B cell (primary cell): Measurements from ENCODE around the gene ATXN7. TPM values are rescaled to one million over a fixed set of nuclear protein-coding genes. Genes with fewer than 3 reads are reported as not detected.

Source experiments
- ATAC-seq: fragments of 200-7000 bp; cut with Tn5 transposase; one replicate; pipeline ENCODE4 v1.10.0; 2021; ENCODE audit warnings: low read depth, mild to moderate bottlenecking, moderate number of reproducible peaks, moderate library complexity
- CTCF ChIA-PET: fragments of 350-600 bp; sonication (Branson Sonifier 250); formaldehyde crosslinking; loops from one replicate; lab custom pipeline; 2021; ENCODE audit warnings: antibody characterized with exemption, inconsistent platforms; lab: Charles Lee
- POLR2A ChIA-PET: fragments of 350-600 bp; sonication (Branson Sonifier 250); formaldehyde crosslinking; loops from one replicate; lab custom pipeline; 2021; ENCODE audit warnings: antibody characterized with exemption; lab: Charles Lee
- DNase-seq: peaks from one replicate; pipeline ENCODE4 v3.0.0; 2013
- H2AFZ ChIP-seq: 2 replicates; pipeline ENCODE4 v1.6.1; 2012; ENCODE audit warnings: mild to moderate bottlenecking, low read depth, low read length; ENCODE audit not compliant: insufficient read depth, poor library complexity, severe bottlenecking
- H3K27ac ChIP-seq, 2 donors: 1 replicate in 1 of 2; 2 replicates in 1 of 2; pipeline ENCODE4 v1.5.1; 2012 to 2013; ENCODE audit warnings: low read length in 2 of 2, mild to moderate bottlenecking in 2 of 2, moderate library complexity in 1 of 2
- H3K27me3 ChIP-seq, 4 experiments: fragments of 200-600 bp in 1 of 4; sonication (generic) in 1 of 4; replicated peaks in 1 of 4; 1 replicate in 2 of 4; 2 replicates in 2 of 4; pipeline versions ENCODE4 v1.6.1 to v1.7.0; 2013 to 2016; ENCODE audit warnings: low read length in 3 of 4, mild to moderate bottlenecking in 2 of 4, mixed read lengths in 1 of 4, moderate library complexity in 1 of 4; ENCODE audit not compliant: insufficient read depth in 4 of 4, control insufficient read depth in 3 of 4; ENCODE audit errors: control extremely low read depth in 1 of 4
- H3K36me3 ChIP-seq, 2 experiments: replicated peaks in 1 of 2; 1 replicate in 1 of 2; 2 replicates in 1 of 2; pipeline versions ENCODE4 v1.6.1 to v1.7.1; 2013; ENCODE audit warnings: low read length in 1 of 2; ENCODE audit not compliant: insufficient read depth in 2 of 2, control insufficient read depth in 1 of 2; ENCODE audit errors: control extremely low read depth in 1 of 2, extremely low read depth in 1 of 2
- H3K4me1 ChIP-seq, 2 donors: fragments of 200-600 bp in 1 of 2; sonication (generic) in 1 of 2; 1 replicate in 1 of 2; 2 replicates in 1 of 2; pipeline versions ENCODE4 v1.5.1 to v1.6.1; 2013 to 2017; ENCODE audit warnings: low read length in 2 of 2; ENCODE audit not compliant: control insufficient read depth in 2 of 2, insufficient read depth in 2 of 2
- H3K4me2 ChIP-seq: replicated peaks from 2 replicates; pipeline ENCODE3; 2012; ENCODE audit warnings: mild to moderate bottlenecking, low read depth, low read length; ENCODE audit not compliant: poor library complexity, severe bottlenecking
- H3K4me3 ChIP-seq, 5 experiments: fragments of 200-600 bp in 1 of 5; sonication (generic) in 1 of 5; 1 replicate in 3 of 5; 2 replicates in 2 of 5; pipeline versions ENCODE4 v1.5.1 to v1.7.0; 2011 to 2016; ENCODE audit warnings: low read length in 4 of 5, mild to moderate bottlenecking in 4 of 5, low read depth in 2 of 5, control low read depth in 1 of 5, moderate library complexity in 1 of 5; ENCODE audit not compliant: insufficient read depth in 1 of 5; ENCODE audit errors: control extremely low read depth in 1 of 5, extremely low read depth in 1 of 5
- H3K79me2 ChIP-seq: fragments of 200-600 bp; sonication (generic); one replicate; pipeline ENCODE4 v1.6.0; 2016; ENCODE audit warnings: low read length; ENCODE audit not compliant: control insufficient read depth, insufficient read depth
- H3K9ac ChIP-seq: fragments of 200-600 bp; sonication (generic); 2 replicates; pipeline ENCODE4 v1.6.1; 2017; ENCODE audit warnings: mild to moderate bottlenecking, low read length, moderate library complexity
- H3K9me3 ChIP-seq, 3 donors: one replicate each; pipeline versions ENCODE4 v1.6.1 to v1.7.1; 2013; ENCODE audit warnings: low read length in 2 of 3; ENCODE audit not compliant: control insufficient read depth in 2 of 3, insufficient read depth in 1 of 3; ENCODE audit errors: control extremely low read depth in 1 of 3
- H4K20me1 ChIP-seq: 2 replicates; pipeline ENCODE4 v1.6.0; 2012; ENCODE audit warnings: mild to moderate bottlenecking, low read length; ENCODE audit not compliant: insufficient read depth, control insufficient read depth, poor library complexity, severe bottlenecking
- H3K27ac Mint-ChIP-seq: one replicate; pipeline ENCODE4 v1.8.0; 2021; ENCODE audit warnings: mixed read lengths
- H3K27me3 Mint-ChIP-seq: one replicate; pipeline ENCODE4 v1.8.0; 2021; ENCODE audit warnings: mixed read lengths
- H3K4me1 Mint-ChIP-seq: one replicate; pipeline ENCODE4 v1.8.0; 2021; ENCODE audit warnings: mixed read lengths
- H3K4me3 Mint-ChIP-seq: one replicate; pipeline ENCODE4 v1.8.0; 2021; ENCODE audit warnings: mixed read lengths
- H3K9me3 Mint-ChIP-seq: one replicate; pipeline ENCODE4 v1.8.0; 2022; ENCODE audit warnings: mixed read lengths; ENCODE audit not compliant: insufficient read depth
- EZH2 ChIP-seq: IDR thresholded peaks from 2 replicates; pipeline ENCODE4 v1.6.1; 2012; ENCODE audit warnings: borderline replicate concordance, low read depth, mild to moderate bottlenecking, moderate library complexity, low read length; ENCODE audit not compliant: insufficient read depth, poor library complexity, severe bottlenecking
- WGBS: methylation state at CpG from one replicate; pipeline ENCODE4 v1.1.5; 2013; ENCODE audit warnings: missing lambda C conversion rate; ENCODE audit not compliant: insufficient coverage; 5-methylcytosine and 5-hydroxymethylcytosine counted together
- intact Hi-C: fragments of 100-400 bp; cut with micrococcal nuclease; formaldehyde crosslinking; loops from one replicate; pipeline ENCODE4 v1.10.0; 2022
- polyA plus RNA-seq: library from polyadenylated mRNA; depleted of rRNA; stranded (reverse); fragments of >200 nt; gene quantifications from 2 replicates; pipeline ENCODE4 v1.2.3, GENCODE V29; 2012
- total RNA-seq, 2 donors: library from RNA; stranded (reverse); fragments of 120-200 nt in 1 of 2; gene quantifications; 1 replicate in 1 of 2; 2 replicates in 1 of 2; pipeline versions ENCODE4 v1.2.3 to v1.2.4, GENCODE V29; 2013 to 2022
- TF ChIP-seq, protein P1 (sequence below): fragments of 200-600 bp; IDR thresholded peaks from one replicate; pipeline ENCODE4 v1.8.0; 2022; ENCODE audit warnings: antibody characterized with exemption, mild to moderate bottlenecking

Gene ATXN7
- total and polyA plus RNA-seq, 2 donors (not counting 1 experiment from before 2014, with no cell fraction given): 18.1 to 74.3 TPM

DNA sequence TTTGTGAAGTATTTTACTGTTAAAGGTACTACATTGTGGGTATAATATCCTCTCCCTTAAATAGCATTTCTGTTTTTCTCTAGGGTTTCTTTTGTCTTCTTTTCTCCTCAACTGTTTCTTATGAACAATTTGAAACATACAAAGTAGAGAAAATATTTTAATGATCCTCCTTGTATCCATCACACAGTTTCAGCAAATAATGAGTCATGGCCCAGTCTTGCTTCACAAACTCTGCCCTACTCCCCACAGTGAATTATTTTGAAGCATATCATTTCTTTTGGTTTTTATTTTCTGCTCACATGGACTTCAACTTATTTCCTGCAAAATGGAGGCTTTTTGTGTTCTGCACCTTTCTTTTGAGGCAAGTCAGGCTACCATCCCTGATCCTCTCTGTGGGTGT is 54.7 kb downstream of the ATXN7 start:
- Histone ChIP-seq H3K27ac (no peak overlapping the region), H3K9ac (no peak overlapping the region), H3K4me2 (no peak overlapping the region), H3K79me2 (peaks cover 30% of the 10 kb centered on the region), H3K9me3 (peaks cover 0 to 4% (median 2%) of the 10 kb centered on the region in 3 donors), H3K4me3 (no peak overlapping the region), H3K27me3 (no peaks in the 10 kb centered on the region), H4K20me1 (no peaks in the 10 kb centered on the region), H3K36me3 (peaks cover 0 to 31% of the 10 kb centered on the region in 2 experiments), H3K4me1 (peaks cover 28 to 30% of the 10 kb centered on the region in 2 donors), H2AFZ (no peak overlapping the region)
- Mint-ChIP-seq H3K27me3 (no peaks in the 10 kb centered on the region), H3K4me3 (no peak overlapping the region), H3K27ac (no peak overlapping the region), H3K9me3 (no peaks in the 10 kb centered on the region), H3K4me1 (peaks cover 62% of the 10 kb centered on the region)
- ChIA-PET CTCF (no interaction called here), POLR2A (no interaction called here)
- ATAC-seq: no peak
- intact Hi-C loops: no loop called here
- TF ChIP-seq EZH2: no peak
- TF ChIP-seq, protein P1, sequence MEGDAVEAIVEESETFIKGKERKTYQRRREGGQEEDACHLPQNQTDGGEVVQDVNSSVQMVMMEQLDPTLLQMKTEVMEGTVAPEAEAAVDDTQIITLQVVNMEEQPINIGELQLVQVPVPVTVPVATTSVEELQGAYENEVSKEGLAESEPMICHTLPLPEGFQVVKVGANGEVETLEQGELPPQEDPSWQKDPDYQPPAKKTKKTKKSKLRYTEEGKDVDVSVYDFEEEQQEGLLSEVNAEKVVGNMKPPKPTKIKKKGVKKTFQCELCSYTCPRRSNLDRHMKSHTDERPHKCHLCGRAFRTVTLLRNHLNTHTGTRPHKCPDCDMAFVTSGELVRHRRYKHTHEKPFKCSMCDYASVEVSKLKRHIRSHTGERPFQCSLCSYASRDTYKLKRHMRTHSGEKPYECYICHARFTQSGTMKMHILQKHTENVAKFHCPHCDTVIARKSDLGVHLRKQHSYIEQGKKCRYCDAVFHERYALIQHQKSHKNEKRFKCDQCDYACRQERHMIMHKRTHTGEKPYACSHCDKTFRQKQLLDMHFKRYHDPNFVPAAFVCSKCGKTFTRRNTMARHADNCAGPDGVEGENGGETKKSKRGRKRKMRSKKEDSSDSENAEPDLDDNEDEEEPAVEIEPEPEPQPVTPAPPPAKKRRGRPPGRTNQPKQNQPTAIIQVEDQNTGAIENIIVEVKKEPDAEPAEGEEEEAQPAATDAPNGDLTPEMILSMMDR: no peak
- no peak for DNase-seq

- H4K20me1 ChIP-seq: peaks cover 7% of the 10 kb centered on the region
- DNase-seq (no peak), ATAC-seq (no peak)
- Mint-ChIP-seq H3K4me3 (no peak overlapping the region), H3K27me3 (no peaks in the 10 kb centered on the region), H3K9me3 (no peaks in the 10 kb centered on the region), H3K4me1 (peaks cover 68% of the 10 kb centered on the region), H3K27ac (no peak overlapping the region)
- no peak overlapping the region for H3K4me2 ChIP-seq
- peaks cover 0 to 4% (median 2%) of the 10 kb centered on the region in 3 donors for H3K9me3 ChIP-seq
- intact Hi-C loops: no loop called here
- no peak overlapping the region for H2AFZ ChIP-seq
- H3K79me2 ChIP-seq: peaks cover 46% of the 10 kb centered on the region
- no peak for TF ChIP-seq EZH2
- TF ChIP-seq, protein P1: no peak
- no peak overlapping the region for H3K9ac ChIP-seq
- peaks cover 0 to 35% of the 10 kb centered on the region in 2 experiments for H3K36me3 ChIP-seq
- H3K4me3 ChIP-seq: no peak overlapping the region
- CTCF ChIA-PET: interaction anchor here (0.9 to 1.3 kb wide), 2 partner anchors 42 to 104 kb away, joined by 3 to 4 read pairs; partner anchors contain the start of gene PSMD6
- H3K27ac ChIP-seq: no peak overlapping the region
- 97% methylated on average over 3 of the region's 5 CpGs for WGBS
- no peaks in the 10 kb centered on the region for H3K27me3 ChIP-seq
- H3K4me1 ChIP-seq: peaks cover 34 to 35% of the 10 kb centered on the region in 2 donors
- POLR2A ChIA-PET: no interaction called here
Measured at GRCh38 chr3:63920001-63920400, 56.3 kb downstream of the ATXN7 start.
